ENCODE measurements around the gene ITM2C. TPM values are rescaled to one million over a fixed set of nuclear protein-coding genes. Genes with fewer than 3 reads are reported as not detected.

Gene ITM2C
- total and polyA plus RNA-seq, 3 experiments from 2014 or later = 50.1 to 58.6 (median 56.1) TPM

- H3K4me3 ChIP-seq (ENCODE audit: low read length) = no peak overlapping the region
- no peaks in the 10 kb centered on the region for H3K27me3 ChIP-seq (ENCODE audit: insufficient read depth, low read length, poor library complexity, severe bottlenecking)
- H3K36me3 ChIP-seq (ENCODE audit: insufficient read depth, low read length) = no peaks in the 10 kb centered on the region
- Mint-ChIP-seq H3K36me3 (peaks cover 0 to 7% (median 0%) of the 10 kb centered on the region in 3 donors), H3K4me3 (no peak overlapping the region), H3K9me3 (no peaks in the 10 kb centered on the region), H3K27ac (no peak overlapping the region), H3K4me1 (peaks cover 16 to 38% (median 28%) of the 10 kb centered on the region in 3 donors), H3K27me3 (peaks cover 3 to 7% of the 10 kb centered on the region in 2 donors)
- peak in 4 of 5 donors; percentile 27 to 67 (median 48) for DNase-seq
- H3K4me1 ChIP-seq (ENCODE audit: insufficient read depth, low read length) = peaks cover 18% of the 10 kb centered on the region
- no peaks in the 10 kb centered on the region for H3K9me3 ChIP-seq (ENCODE audit: low read length)
- ChIA-PET CTCF (interaction anchor here (0.6 to 13.8 kb wide), 9 partner anchors 10 to 90 kb away, joined by 3 to 129 read pairs (median 8); partner anchors contain the start of gene GPR55), POLR2A (no interaction called here)
- no peak overlapping the region for H3K27ac ChIP-seq (ENCODE audit: low read depth, low read length)
Observed at GRCh38 chr2:230902180-230902899, 37.6 kb downstream of the ITM2C start.

GRCh38 chr2:230903231-230904150, 38.7 kb downstream of the ITM2C start:
- no peak for DNase-seq
- Mint-ChIP-seq H3K4me1 (peaks cover 18 to 48% (median 33%) of the 10 kb centered on the region in 3 donors), H3K4me3 (no peak overlapping the region)

GRCh38 chr2:230904856-230905447, 40.2 kb downstream of the ITM2C start:
- peaks cover 18% of the 10 kb centered on the region for H3K4me1 ChIP-seq (ENCODE audit: insufficient read depth, low read length)
- no peak overlapping the region for H3K4me3 ChIP-seq (ENCODE audit: low read length)
- CTCF ChIA-PET = interaction anchor here (1.0 to 13.8 kb wide), 8 partner anchors 9 to 81 kb away, joined by 3 to 129 read pairs (median 5); partner anchors contain the start of gene GPR55
- POLR2A ChIA-PET = interaction anchor here (0.6 kb wide), 1 partner anchor 81 kb away, joined by 4 read pairs; no protein-coding TSS in a partner anchor
- H3K36me3 ChIP-seq (ENCODE audit: insufficient read depth, low read length) = no peaks in the 10 kb centered on the region
- H3K9me3 ChIP-seq (ENCODE audit: low read length) = no peaks in the 10 kb centered on the region
- Mint-ChIP-seq H3K4me1 (peaks cover 23 to 60% (median 43%) of the 10 kb centered on the region in 3 donors), H3K36me3 (peaks cover 0 to 31% (median 0%) of the 10 kb centered on the region in 3 donors), H3K4me3 (peak overlapping the region in 1 of 7 donors; percentile 34), H3K9me3 (no peaks in the 10 kb centered on the region), H3K27ac (peak overlapping the region in 5 of 8 donors; percentile 35 to 87 (median 47)), H3K27me3 (peaks cover 3 to 4% of the 10 kb centered on the region in 2 donors)
- no peaks in the 10 kb centered on the region for H3K27me3 ChIP-seq (ENCODE audit: insufficient read depth, low read length, poor library complexity, severe bottlenecking)
- H3K27ac ChIP-seq (ENCODE audit: low read depth, low read length) = no peak overlapping the region
- DNase-seq = no peak

More at GRCh38 chr2:230903231-230904150, 38.7 kb downstream of the ITM2C start:
- no peaks in the 10 kb centered on the region for H3K9me3 Mint-ChIP-seq
- H3K9me3 ChIP-seq (ENCODE audit: low read length) = no peaks in the 10 kb centered on the region
- peaks cover 18% of the 10 kb centered on the region for H3K4me1 ChIP-seq (ENCODE audit: insufficient read depth, low read length)
- peak overlapping the region in 2 of 8 donors; percentile 18 to 32 for H3K27ac Mint-ChIP-seq
- no peak overlapping the region for H3K4me3 ChIP-seq (ENCODE audit: low read length)
- H3K27me3 ChIP-seq (ENCODE audit: insufficient read depth, low read length, poor library complexity, severe bottlenecking) = no peaks in the 10 kb centered on the region
- H3K36me3 Mint-ChIP-seq = peaks cover 0 to 17% (median 0%) of the 10 kb centered on the region in 3 donors
- CTCF ChIA-PET = interaction anchor here (0.6 to 13.8 kb wide), 9 partner anchors 9 to 647 kb away, joined by 3 to 129 read pairs (median 4); partner anchors contain the start of gene GPR55
- POLR2A ChIA-PET = no interaction called here
- H3K27me3 Mint-ChIP-seq = peaks cover 3 to 7% of the 10 kb centered on the region in 2 donors
- H3K27ac ChIP-seq (ENCODE audit: low read depth, low read length) = no peak overlapping the region
- H3K36me3 ChIP-seq (ENCODE audit: insufficient read depth, low read length) = no peaks in the 10 kb centered on the region

- Mint-ChIP-seq H3K4me3 (peak overlapping the region in 2 of 7 donors; percentile 10 to 34), H3K27me3 (peaks cover 3 to 4% of the 10 kb centered on the region in 2 donors), H3K27ac (peak overlapping the region in 5 of 8 donors; percentile 37 to 83 (median 57)), H3K36me3 (peaks cover 0 to 39% (median 0%) of the 10 kb centered on the region in 3 donors), H3K4me1 (peaks cover 23 to 67% (median 46%) of the 10 kb centered on the region in 3 donors), H3K9me3 (no peaks in the 10 kb centered on the region)
- H3K4me3 ChIP-seq (ENCODE audit: low read length) = no peak overlapping the region
- H3K27me3 ChIP-seq (ENCODE audit: insufficient read depth, low read length, poor library complexity, severe bottlenecking) = no peaks in the 10 kb centered on the region
- peaks cover 18% of the 10 kb centered on the region for H3K4me1 ChIP-seq (ENCODE audit: insufficient read depth, low read length)
- ChIA-PET CTCF (interaction anchor here (1.0 to 13.8 kb wide), 8 partner anchors 8 to 80 kb away, joined by 3 to 129 read pairs (median 5); partner anchors contain the start of gene GPR55), POLR2A (interaction anchor here (0.7 to 1.1 kb wide), 3 partner anchors 18 to 79 kb away, joined by 3 to 4 read pairs (median 3); no protein-coding TSS in a partner anchor)
- H3K9me3 ChIP-seq (ENCODE audit: low read length) = no peaks in the 10 kb centered on the region
- no peak overlapping the region for H3K27ac ChIP-seq (ENCODE audit: low read depth, low read length)
- H3K36me3 ChIP-seq (ENCODE audit: insufficient read depth, low read length) = no peaks in the 10 kb centered on the region
- peak; percentile 26 to 90 (median 67) for DNase-seq
Observed at GRCh38 chr2:230905448-230906421, 41.0 kb downstream of the ITM2C start.

- peaks cover 23 to 76% (median 54%) of the 10 kb centered on the region in 3 donors for H3K4me1 Mint-ChIP-seq
- H3K4me3 ChIP-seq (ENCODE audit: low read length) = no peak overlapping the region
- DNase-seq = no peak
- peaks cover 0 to 4% of the 10 kb centered on the region in 2 donors for H3K27me3 Mint-ChIP-seq
- no peaks in the 10 kb centered on the region for H3K9me3 ChIP-seq (ENCODE audit: low read length)
- ChIA-PET POLR2A (interaction anchor here (1.1 kb wide), 1 partner anchor 40 kb away, joined by 3 read pairs; no protein-coding TSS in a partner anchor), CTCF (interaction anchor here (0.8 to 13.8 kb wide), 6 partner anchors 17 to 146 kb away, joined by 3 to 129 read pairs (median 6); partner anchors contain the start of gene GPR55)
- peaks cover 0 to 44% (median 0%) of the 10 kb centered on the region in 3 donors for H3K36me3 Mint-ChIP-seq
- H3K27ac ChIP-seq (ENCODE audit: low read depth, low read length) = no peak overlapping the region
- peak overlapping the region in 2 of 8 donors; percentile 37 to 70 for H3K27ac Mint-ChIP-seq
- H3K4me1 ChIP-seq (ENCODE audit: insufficient read depth, low read length) = peaks cover 18% of the 10 kb centered on the region
- no peaks in the 10 kb centered on the region for H3K9me3 Mint-ChIP-seq
- H3K4me3 Mint-ChIP-seq = no peak overlapping the region
- H3K27me3 ChIP-seq (ENCODE audit: insufficient read depth, low read length, poor library complexity, severe bottlenecking) = no peaks in the 10 kb centered on the region
- H3K36me3 ChIP-seq (ENCODE audit: insufficient read depth, low read length) = no peaks in the 10 kb centered on the region
Observed at GRCh38 chr2:230906471-230907230, 41.9 kb downstream of the ITM2C start.

GRCh38 chr2:230907361-230908091, 42.8 kb downstream of the ITM2C start:
- Mint-ChIP-seq H3K27me3 (peaks cover 0 to 5% of the 10 kb centered on the region in 2 donors), H3K9me3 (no peaks in the 10 kb centered on the region), H3K4me1 (peaks cover 23 to 71% (median 54%) of the 10 kb centered on the region in 3 donors), H3K36me3 (peaks cover 0 to 44% (median 0%) of the 10 kb centered on the region in 3 donors), H3K27ac (peak overlapping the region in 1 of 8 donors; percentile 24), H3K4me3 (no peak overlapping the region)
- H3K4me3 ChIP-seq (ENCODE audit: low read length) = no peak overlapping the region
- no peaks in the 10 kb centered on the region for H3K9me3 ChIP-seq (ENCODE audit: low read length)
- H3K27me3 ChIP-seq (ENCODE audit: insufficient read depth, low read length, poor library complexity, severe bottlenecking) = no peaks in the 10 kb centered on the region
- peaks cover 18% of the 10 kb centered on the region for H3K4me1 ChIP-seq (ENCODE audit: insufficient read depth, low read length)
- DNase-seq = no peak
- no peak overlapping the region for H3K27ac ChIP-seq (ENCODE audit: low read depth, low read length)
- ChIA-PET POLR2A (no interaction called here), CTCF (interaction anchor here (0.8 to 13.8 kb wide), 3 partner anchors 16 to 145 kb away, joined by 3 to 129 read pairs (median 7); partner anchors contain the start of gene GPR55)
- no peaks in the 10 kb centered on the region for H3K36me3 ChIP-seq (ENCODE audit: insufficient read depth, low read length)
